GM23338 (cell line): ENCODE data around the gene CRBN. TPM values are rescaled to one million over a fixed set of nuclear protein-coding genes. Genes with fewer than 3 reads are reported as not detected.

Source experiments
- ATAC-seq: fragments of 200-7000 bp; cut with Tn5 transposase; 3 replicates; pipeline ENCODE4 v1.9.1; 2020
- DNase-seq: peaks from one replicate; pipeline ENCODE4 v3.0.0-alpha.2; 2015; ENCODE audit warnings: low spot score
- H2AFZ ChIP-seq: fragments of 200-600 bp; sonication (generic); 2 replicates; pipeline ENCODE4 v1.8.0; 2016; ENCODE audit warnings: antibody characterized with exemption, mild to moderate bottlenecking, moderate library complexity
- H3F3A ChIP-seq: fragments of 200-600 bp; sonication (generic); replicated peaks from 2 replicates; pipeline ENCODE4 v1.8.0; 2017; ENCODE audit warnings: antibody characterized with exemption, mixed run types, low read depth
- H3K27ac ChIP-seq: fragments of 200-600 bp; sonication (generic); 2 replicates; pipeline ENCODE4 v1.6.1; 2016; ENCODE audit warnings: low read depth
- H3K27me3 ChIP-seq: fragments of 200-600 bp; sonication (generic); 2 replicates; pipeline ENCODE4 v1.8.0; 2016; ENCODE audit warnings: mild to moderate bottlenecking, mixed run types, moderate library complexity; ENCODE audit not compliant: insufficient read depth
- H3K36me3 ChIP-seq: fragments of 200-600 bp; sonication (generic); 2 replicates; pipeline ENCODE4 v1.8.0; 2016; ENCODE audit warnings: mild to moderate bottlenecking; ENCODE audit not compliant: insufficient read depth
- H3K4me1 ChIP-seq: fragments of 200-600 bp; sonication (generic); 2 replicates; pipeline ENCODE4 v1.8.0; 2016; ENCODE audit warnings: mild to moderate bottlenecking, moderate library complexity; ENCODE audit not compliant: insufficient read depth
- H3K4me2 ChIP-seq: fragments of 200-600 bp; sonication (generic); 2 replicates; pipeline ENCODE4 v1.7.1; 2017; ENCODE audit warnings: mixed run types
- H3K4me3 ChIP-seq: fragments of 200-600 bp; sonication (generic); 2 replicates; pipeline ENCODE4 v1.6.1; 2016; ENCODE audit warnings: mixed run types
- H3K79me2 ChIP-seq: fragments of 200-600 bp; sonication (generic); replicated peaks from 2 replicates; pipeline ENCODE4 v1.8.0; 2017; ENCODE audit warnings: mild to moderate bottlenecking; ENCODE audit not compliant: insufficient read depth
- H3K9me2 ChIP-seq: fragments of 200-600 bp; sonication (generic); 2 replicates; pipeline ENCODE4 v1.8.0; 2017; ENCODE audit not compliant: insufficient read depth
- H4K20me1 ChIP-seq: fragments of 200-600 bp; sonication (generic); replicated peaks from 2 replicates; pipeline ENCODE4 v1.8.0; 2017; ENCODE audit warnings: mild to moderate bottlenecking; ENCODE audit not compliant: insufficient read depth
- H3K27ac Mint-ChIP-seq: 2 replicates; pipeline ENCODE4 v1.8.0; 2020; ENCODE audit warnings: inconsistent platforms, mild to moderate bottlenecking, moderate library complexity, mixed read lengths
- H3K27me3 Mint-ChIP-seq: 3 replicates; pipeline ENCODE4 v1.8.0; 2022; ENCODE audit warnings: low read depth, mild to moderate bottlenecking, moderate library complexity, mixed read lengths, inconsistent platforms; ENCODE audit not compliant: insufficient read depth, poor library complexity
- H3K36me3 Mint-ChIP-seq: 3 replicates; pipeline ENCODE4 v1.8.0; 2021; ENCODE audit warnings: low read depth, mild to moderate bottlenecking, inconsistent platforms, moderate library complexity, mixed read lengths
- H3K4me1 Mint-ChIP-seq: 3 replicates; pipeline ENCODE4 v1.8.0; 2020; ENCODE audit warnings: mild to moderate bottlenecking, inconsistent platforms, mixed read lengths
- H3K4me3 Mint-ChIP-seq: 3 replicates; pipeline ENCODE4 v1.8.0; 2021; ENCODE audit warnings: moderate library complexity, mild to moderate bottlenecking, inconsistent platforms, mixed read lengths
- H3K9me3 Mint-ChIP-seq: 3 replicates; pipeline ENCODE4 v1.8.0; 2020; ENCODE audit warnings: moderate library complexity, mild to moderate bottlenecking, inconsistent platforms, mixed read lengths
- CREB1 ChIP-seq: fragments of 250-450 bp; sonication (Bioruptor Pico); IDR thresholded peaks from 2 replicates; pipeline ENCODE4 v1.5.0; 2020; ENCODE audit warnings: low read depth, mild to moderate bottlenecking, moderate library complexity
- CTCF ChIP-seq, 2 experiments: fragments of 200-600 bp in 1 of 2; sonication (generic) in 1 of 2; conservative IDR thresholded peaks; 2 replicates each; pipeline versions ENCODE4 v1.5.1 to v1.6.1; 2016 to 2017; ENCODE audit warnings: antibody characterized with exemption in 2 of 2, low read depth in 2 of 2, mild to moderate bottlenecking in 2 of 2, moderate library complexity in 1 of 2
- ETS1 ChIP-seq: IDR thresholded peaks from 2 replicates; pipeline ENCODE4 v1.6.1; 2016; ENCODE audit warnings: antibody characterized with exemption
- EZH2 ChIP-seq: fragments of 200-600 bp; sonication (generic); IDR thresholded peaks from one replicate; pipeline ENCODE4 v1.8.0; 2017; ENCODE audit warnings: antibody characterized with exemption, mild to moderate bottlenecking, low read depth; ENCODE audit not compliant: unreplicated experiment
- EZH2phosphoT487 ChIP-seq: fragments of 200-600 bp; sonication (generic); IDR thresholded peaks from one replicate; pipeline ENCODE4 v1.8.1; 2018; ENCODE audit warnings: antibody characterized with exemption; ENCODE audit not compliant: unreplicated experiment
- JUNB ChIP-seq: IDR thresholded peaks from one replicate; pipeline ENCODE4 v1.6.1; 2016; ENCODE audit warnings: antibody characterized with exemption; ENCODE audit not compliant: unreplicated experiment
- NANOG ChIP-seq: IDR thresholded peaks from 2 replicates; pipeline ENCODE4 v1.6.1; 2016; ENCODE audit warnings: antibody characterized with exemption, borderline replicate concordance
- POLR2AphosphoS5 ChIP-seq: IDR thresholded peaks from 2 replicates; pipeline ENCODE4 v1.6.1; 2016; ENCODE audit warnings: antibody characterized with exemption, low read depth
- REST ChIP-seq: IDR thresholded peaks from one replicate; pipeline ENCODE4 v1.6.1; 2018; ENCODE audit warnings: antibody characterized with exemption; ENCODE audit not compliant: unreplicated experiment
- ZNF114 ChIP-seq: fragments of 250-450 bp; sonication (Bioruptor Pico); IDR thresholded peaks from 2 replicates; pipeline ENCODE4 v1.5.0; 2020; ENCODE audit warnings: mild to moderate bottlenecking, moderate library complexity
- ZNF331 ChIP-seq: fragments of 250-450 bp; sonication (Bioruptor Pico); IDR thresholded peaks from 2 replicates; pipeline ENCODE4 v1.5.0; 2020; ENCODE audit warnings: low read depth, mild to moderate bottlenecking, moderate library complexity
- ZNF462 ChIP-seq: fragments of 250-450 bp; sonication (Bioruptor Pico); IDR thresholded peaks from 2 replicates; pipeline ENCODE4 v1.5.0; 2020; ENCODE audit warnings: mild to moderate bottlenecking, moderate library complexity
- polyA plus RNA-seq: library from polyadenylated mRNA; unstranded; fragments of >200 nt; fragmentation: Nextera tagmentation; extraction: Ambion mirVana; gene quantifications from 2 replicates; pipeline ENCODE4 v1.2.1, GENCODE V29; 2016
- total RNA-seq: library from RNA; depleted of rRNA; stranded (reverse); fragments of >200 nt; shearing (Covaris generic); gene quantifications from 2 replicates; pipeline ENCODE4 v1.2.3, GENCODE V29; 2014

Gene CRBN
- total and polyA plus RNA-seq, 2 experiments from 2014 or later = 33.6 to 41.7 TPM

- no peak for TF ChIP-seq POLR2AphosphoS5
- no peak for TF ChIP-seq EZH2
Observed at GRCh38 chr3:3134750-3135448, 44.6 kb downstream of the CRBN start (continued).

GRCh38 chr3:3133500-3133899 is 46.0 kb downstream of the CRBN start:
- H3K36me3 Mint-ChIP-seq = peaks cover 36% of the 10 kb centered on the region
- no peaks in the 10 kb centered on the region for H3F3A ChIP-seq
- H3K9me3 Mint-ChIP-seq = no peaks in the 10 kb centered on the region; the same call in 1 of the 3 replicates
- no peak for DNase-seq
- no peaks in the 10 kb centered on the region for H3K4me1 Mint-ChIP-seq
- no peak overlapping the region for H3K4me3 ChIP-seq
- H2AFZ ChIP-seq = no peak overlapping the region
- ATAC-seq = no peak
- no peak overlapping the region for H3K27ac Mint-ChIP-seq
- H3K79me2 ChIP-seq = peaks cover 76% of the 10 kb centered on the region
- H3K4me2 ChIP-seq = no peak overlapping the region
- no peaks in the 10 kb centered on the region for H3K27me3 Mint-ChIP-seq
- H3K4me3 Mint-ChIP-seq = no peak overlapping the region
- no peak overlapping the region for H3K27ac ChIP-seq
- H3K36me3 ChIP-seq = peaks cover 41% of the 10 kb centered on the region
- peaks cover 21% of the 10 kb centered on the region; the same call in 1 of the 2 replicates for H4K20me1 ChIP-seq
- no peaks in the 10 kb centered on the region for H3K4me1 ChIP-seq
- H3K9me2 ChIP-seq = no peaks in the 10 kb centered on the region
- no peaks in the 10 kb centered on the region for H3K27me3 ChIP-seq
- TF ChIP-seq NANOG (no peak), POLR2AphosphoS5 (no peak), EZH2 (no peak), ZNF114 (CRISPR knock-in tag) (no peak), JUNB (no peak), ETS1 (no peak), ZNF462 (CRISPR knock-in tag) (no peak), CREB1 (no peak), EZH2phosphoT487 (no peak), ZNF331 (CRISPR knock-in tag) (no peak), REST (no peak), CTCF (conservative IDR thresholded peaks at IDR 0.05; ENCODE audit: low read depth in 2 of 2) (no peak)
